Sigmoid colon (tissue), 3 donors: ENCODE data around the gene PFDN6.

Experiments
- CTCF ChIP-seq, 4 experiments: fragments of 450-650 bp in 3 of 4; fragments of 200-600 bp in 1 of 4; IDR thresholded peaks; one replicate each; pipeline ENCODE4 v1.5.1; 2016 to 2019; ENCODE audit warnings: antibody characterized with exemption in 4 of 4, mild to moderate bottlenecking in 3 of 4, moderate library complexity in 2 of 4
- POLR2A ChIP-seq, 2 donors: fragments of 450-650 bp; IDR thresholded peaks; one replicate each; pipeline ENCODE4 v1.6.1; 2016; ENCODE audit warnings: antibody characterized with exemption in 2 of 2, mild to moderate bottlenecking in 2 of 2, moderate library complexity in 2 of 2

GRCh38 chr6:33243476-33243875 is 45.9 kb upstream of the PFDN6 start:
- no peak for TF ChIP-seq CTCF (IDR thresholded peaks at IDR 0.05)
- no peak for TF ChIP-seq POLR2A (IDR thresholded peaks at IDR 0.05)
